GM19240 (cell line): ENCODE data around the gene KDM4B.

Source experiments
- DNase-seq: peaks from one replicate; pipeline ENCODE4 v3.0.0; 2011; ENCODE audit warnings: low spot score; ENCODE audit not compliant: insufficient read length

The KDM4B gene

DNA sequence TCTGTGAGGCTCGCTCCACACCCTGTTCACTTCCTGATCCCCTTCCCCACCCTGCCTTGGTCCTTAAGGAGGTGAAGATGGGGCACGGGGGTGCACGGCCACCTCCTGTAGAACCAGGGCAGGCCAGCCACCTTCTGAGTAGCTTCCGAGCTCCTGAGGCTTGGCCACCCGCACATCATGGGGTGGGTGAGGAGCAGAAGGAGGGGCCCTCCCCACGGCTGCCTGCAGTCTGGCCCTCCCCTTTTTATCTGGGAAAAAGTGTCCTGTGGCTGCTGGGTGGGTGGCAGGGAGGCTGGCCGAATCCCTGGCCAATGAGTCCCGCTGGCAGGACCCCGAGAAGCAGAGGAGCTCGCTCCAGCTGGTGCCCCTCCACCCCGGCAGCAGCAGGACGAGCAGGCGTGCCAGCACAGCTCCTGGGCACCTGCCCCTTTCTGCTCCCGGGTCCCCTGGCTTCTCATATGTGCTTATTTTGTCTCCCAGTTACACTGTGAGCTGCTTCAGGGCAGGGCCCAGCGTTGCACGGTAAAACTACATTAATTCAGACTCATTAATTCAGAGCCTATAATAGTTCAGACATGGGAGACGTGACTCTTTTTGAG lies 135.0 kb downstream of the KDM4B start:
- no peak for DNase-seq

DNA sequence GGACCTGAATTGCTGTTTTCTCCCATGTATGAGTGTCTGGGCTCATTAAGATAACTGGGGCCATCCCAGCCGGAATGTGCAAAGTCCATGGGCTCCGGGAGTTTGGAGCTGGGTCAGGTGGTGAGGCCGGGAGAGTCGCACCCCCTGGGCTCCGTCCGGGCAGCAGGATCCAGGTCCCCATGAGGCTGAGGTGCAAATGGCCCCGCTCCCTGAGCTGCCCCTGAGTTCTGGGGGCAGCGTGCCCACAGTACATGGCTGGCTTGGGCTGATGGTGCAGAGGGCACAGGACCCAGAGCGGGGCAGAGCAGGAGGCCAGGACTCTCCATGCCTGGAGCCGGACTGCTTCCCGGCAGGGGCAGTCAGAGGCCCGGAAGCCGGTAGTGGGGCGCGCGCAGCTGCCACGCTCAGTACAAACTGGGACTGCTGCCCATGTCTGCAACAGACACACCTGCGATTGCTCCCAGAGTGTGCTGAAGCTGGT lies 136.0 kb downstream of the KDM4B start:
- DNase-seq: no peak

DNA sequence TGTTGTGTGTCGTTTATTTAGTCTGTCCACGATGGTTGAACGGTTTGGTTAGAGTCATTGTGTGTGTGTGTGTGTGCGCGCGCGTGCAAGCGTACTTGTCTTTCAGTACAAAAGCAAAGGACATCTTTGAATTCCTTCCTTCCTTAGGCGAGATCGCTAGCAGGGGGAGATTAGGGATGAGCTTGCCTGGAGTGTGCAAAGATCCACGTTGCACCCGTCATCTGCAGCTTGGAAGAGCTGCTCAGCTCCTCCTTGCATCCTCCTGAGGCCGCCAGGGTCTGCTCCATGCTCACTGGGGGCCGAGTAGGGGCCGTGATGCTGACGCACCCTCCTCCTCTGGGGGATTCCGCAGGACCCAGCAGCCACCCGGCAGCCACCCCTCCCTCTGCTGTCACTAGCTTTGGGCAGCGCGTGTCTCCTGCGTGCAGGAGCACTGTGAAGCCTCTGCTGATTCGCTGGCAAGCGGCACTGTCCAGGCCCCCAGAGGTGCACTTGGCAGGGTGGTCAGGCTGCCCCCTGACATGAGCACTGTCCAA lies 137.3 kb downstream of the KDM4B start:
- DNase-seq: no peak

DNA sequence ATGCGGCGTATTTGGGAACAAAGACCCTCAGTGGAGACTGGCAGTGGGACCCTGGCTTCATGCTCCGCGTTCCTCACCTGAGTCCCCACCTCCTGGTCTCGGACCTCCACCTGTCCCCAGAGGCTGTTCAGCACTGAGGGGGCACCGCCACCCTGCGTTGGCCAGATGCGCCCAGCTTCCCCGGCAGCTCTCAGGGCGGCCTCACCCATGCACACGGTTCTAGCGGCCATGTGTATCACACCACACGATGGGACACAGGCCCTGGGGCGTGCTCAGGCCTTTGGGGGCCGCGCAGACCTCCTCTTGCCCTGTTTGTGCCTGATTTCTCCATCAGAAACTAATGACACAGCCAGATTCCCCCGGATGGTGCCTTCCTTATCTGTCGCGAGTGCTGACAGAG lies 138.1 kb downstream of the KDM4B start:
- DNase-seq: no peak

DNA sequence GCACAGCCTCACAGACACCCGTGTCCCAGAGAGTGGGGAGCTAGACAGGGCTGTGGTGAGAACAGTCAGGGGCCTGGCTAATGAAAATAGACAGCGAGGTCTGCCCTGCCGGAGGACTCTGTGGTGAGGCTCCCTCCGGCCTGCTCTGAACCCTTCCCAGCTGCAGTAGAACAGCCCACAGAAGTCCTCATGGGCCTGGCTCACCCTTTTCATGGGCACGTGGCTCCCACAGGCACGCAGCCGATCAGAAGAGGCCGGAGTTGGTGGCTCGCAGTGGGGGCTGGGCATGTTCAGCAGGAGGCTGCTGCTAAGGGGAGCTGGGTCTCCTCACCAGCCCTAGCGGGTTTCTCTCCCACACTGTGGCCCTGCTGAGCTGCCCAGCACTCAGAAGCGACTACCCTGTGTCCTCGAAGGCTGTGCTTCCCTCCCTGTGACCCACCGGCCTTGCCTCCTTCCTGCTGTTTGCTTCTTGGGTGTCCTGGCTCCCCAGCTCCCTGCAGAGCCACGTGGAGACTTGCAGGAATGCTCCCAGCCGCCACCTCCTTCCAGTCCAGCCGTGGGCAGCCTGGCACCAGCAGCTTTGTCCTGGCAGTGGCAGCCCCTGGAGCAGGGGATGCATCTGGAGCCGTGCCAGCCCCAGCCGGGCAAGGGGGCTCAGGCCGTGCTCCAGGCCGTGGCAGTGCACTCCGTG lies 138.7 kb downstream of the KDM4B start:
- no peak for DNase-seq

DNA sequence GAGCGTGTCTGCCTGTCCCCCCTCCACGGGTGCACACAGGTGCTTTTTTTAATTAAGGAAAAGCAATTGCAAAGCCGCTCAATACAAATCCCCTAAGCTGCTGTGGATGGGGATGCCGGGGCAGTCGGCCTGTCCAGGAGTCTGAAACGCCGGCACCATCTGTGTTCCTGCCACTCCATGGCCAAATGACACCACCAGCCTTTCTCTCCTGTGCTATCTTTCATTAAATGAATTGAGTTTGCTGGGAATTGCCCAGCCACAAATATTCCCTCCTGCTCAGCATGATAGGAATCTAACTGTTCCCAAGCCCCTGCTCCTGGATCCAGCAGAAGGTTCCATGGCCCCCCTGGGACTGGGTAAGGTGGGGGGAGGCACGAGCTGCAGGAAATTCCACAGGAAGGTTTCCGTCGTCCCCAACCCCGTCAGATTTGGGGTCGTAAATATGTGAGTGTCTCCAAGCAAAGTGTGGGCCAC lies 139.2 kb downstream of the KDM4B start:
- DNase-seq: no peak

DNA sequence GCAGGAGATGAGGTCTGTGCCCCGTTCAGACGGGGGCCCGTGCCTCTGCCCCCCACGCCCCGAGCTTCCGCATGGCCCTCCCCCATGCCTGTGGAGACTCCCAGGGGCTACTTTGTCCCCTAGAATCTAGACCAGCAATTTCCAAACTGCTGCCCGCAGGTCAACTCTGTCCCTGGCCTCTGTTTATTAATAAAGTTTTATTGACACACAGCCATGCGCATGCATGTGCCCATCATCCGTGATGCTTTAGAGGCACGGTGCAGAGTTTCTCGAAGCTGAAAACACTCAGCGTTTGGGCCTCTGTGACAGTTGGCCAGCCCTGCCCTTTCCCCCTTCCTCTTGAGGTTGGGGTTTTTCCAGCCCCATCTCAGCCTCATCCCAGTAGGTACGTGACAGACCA lies 140.0 kb downstream of the KDM4B start:
- DNase-seq: no peak

DNA sequence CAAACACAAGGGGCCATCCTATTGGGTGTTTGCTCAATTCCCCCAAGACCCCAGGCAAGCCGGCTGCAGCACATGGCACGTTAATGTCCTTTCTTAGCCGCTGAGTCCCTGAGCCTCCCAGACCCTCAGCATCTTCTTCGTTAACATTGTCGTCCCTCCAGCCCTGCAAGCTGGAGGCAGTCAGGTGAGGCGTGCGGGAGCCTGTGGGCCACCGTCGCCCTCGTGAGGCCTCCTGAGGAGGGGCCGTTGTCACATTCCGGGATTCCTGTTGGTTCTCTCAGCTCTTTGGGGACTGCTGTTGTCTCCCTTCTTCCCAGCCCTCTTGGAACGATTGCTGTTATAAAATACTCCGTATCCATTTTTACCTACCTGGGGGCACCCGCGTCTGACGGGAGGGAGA lies 140.6 kb downstream of the KDM4B start:
- no peak for DNase-seq

DNA sequence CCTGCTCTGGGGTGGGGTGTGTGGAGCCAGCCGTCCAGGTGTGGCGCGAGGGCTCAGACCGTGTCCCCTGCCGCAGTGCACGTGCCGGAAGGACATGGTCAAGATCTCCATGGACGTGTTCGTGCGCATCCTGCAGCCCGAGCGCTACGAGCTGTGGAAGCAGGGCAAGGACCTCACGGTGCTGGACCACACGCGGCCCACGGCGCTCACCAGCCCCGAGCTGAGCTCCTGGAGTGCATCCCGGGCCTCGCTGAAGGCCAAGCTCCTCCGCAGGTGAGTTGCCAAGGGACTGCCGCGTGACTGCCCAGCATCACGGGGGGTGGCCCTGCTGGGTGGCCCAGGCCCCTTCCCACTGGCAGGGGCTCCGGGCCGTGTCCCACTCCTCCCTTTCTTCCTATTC lies 141.6 kb downstream of the KDM4B start:
- DNase-seq: no peak

DNA sequence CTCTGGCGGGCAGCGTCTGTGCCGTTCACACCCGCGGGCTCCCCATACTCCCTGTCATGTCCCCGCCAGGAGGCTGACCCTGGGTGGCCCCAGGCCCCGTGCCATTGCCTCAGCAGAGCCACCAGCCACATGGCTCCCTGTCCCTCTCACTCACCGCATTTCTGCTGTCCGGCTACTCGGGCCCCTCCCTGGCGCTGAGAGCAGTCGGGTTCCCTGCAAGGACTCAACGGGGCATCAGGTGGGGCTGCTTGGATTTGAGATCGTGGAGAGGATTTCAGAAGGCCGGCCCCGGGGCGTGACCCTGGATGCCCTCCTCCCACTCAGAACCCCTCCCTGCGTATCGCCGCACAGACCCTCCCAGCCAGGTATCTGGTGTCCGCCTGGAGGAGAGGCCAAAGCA lies 142.1 kb downstream of the KDM4B start:
- no peak for DNase-seq

DNA sequence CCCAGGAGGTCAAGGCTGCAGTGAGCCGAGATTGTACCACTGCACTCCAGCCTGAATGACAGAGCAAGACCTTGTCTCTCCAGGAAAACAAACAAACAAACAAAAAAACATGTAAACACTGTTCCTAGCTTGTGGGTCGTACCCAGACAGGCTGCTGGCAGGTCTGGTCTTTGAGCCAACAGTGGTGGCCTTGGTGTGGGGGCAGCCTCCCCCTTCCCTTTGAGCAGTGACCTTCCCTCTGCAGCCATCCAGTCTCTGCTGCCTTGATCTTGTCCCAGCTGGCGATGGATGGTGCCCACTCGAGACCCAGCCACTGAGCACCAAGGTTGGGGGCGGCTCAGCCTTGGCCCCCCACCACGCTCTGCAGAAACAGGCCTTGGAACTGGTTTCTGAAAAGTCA lies 143.3 kb downstream of the KDM4B start:
- DNase-seq: no peak

DNA sequence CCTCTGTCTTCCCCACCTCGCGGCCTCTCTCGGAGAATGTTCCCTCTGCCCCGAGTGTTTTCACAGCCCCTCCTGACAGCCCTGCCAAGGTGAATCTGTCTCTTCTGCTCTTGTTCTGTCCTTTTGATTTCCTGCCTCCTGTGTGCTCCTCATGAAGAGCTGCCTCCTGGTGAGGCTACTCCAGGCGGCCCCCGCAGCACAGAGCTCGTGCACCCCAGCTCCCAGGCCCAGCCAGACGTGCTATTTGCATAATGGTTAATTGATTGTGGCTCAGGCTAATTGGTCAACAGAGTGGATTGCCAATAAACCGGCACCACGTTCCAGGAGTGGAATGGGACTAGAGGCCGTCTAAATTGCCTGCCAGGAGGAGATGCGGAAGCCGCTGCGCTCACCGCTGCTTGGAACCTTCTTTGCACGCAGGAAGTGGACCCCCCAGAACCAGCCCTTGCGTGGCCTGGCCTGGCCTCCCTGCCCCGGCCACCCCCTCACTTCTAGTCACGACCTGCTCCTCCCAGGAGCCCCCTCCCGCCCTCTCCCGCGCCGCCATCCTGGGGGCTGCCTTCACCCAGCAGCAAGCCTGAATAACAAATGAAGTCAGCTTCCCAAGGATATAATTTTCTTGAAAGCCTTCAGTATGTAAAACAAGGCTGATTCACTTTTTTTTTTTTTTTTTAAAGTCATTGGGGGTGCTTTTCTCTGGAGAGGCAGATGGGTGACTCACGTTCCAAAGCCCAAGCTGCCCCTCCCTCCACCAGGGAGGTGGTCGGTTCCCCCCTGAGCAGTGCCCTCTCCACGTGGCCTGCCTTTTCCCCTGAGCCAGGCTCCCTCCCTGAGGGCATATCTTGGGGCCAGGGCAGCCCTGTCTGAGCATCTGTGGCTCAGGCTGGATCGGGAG lies 144.0 kb downstream of the KDM4B start:
- DNase-seq: no peak

DNA sequence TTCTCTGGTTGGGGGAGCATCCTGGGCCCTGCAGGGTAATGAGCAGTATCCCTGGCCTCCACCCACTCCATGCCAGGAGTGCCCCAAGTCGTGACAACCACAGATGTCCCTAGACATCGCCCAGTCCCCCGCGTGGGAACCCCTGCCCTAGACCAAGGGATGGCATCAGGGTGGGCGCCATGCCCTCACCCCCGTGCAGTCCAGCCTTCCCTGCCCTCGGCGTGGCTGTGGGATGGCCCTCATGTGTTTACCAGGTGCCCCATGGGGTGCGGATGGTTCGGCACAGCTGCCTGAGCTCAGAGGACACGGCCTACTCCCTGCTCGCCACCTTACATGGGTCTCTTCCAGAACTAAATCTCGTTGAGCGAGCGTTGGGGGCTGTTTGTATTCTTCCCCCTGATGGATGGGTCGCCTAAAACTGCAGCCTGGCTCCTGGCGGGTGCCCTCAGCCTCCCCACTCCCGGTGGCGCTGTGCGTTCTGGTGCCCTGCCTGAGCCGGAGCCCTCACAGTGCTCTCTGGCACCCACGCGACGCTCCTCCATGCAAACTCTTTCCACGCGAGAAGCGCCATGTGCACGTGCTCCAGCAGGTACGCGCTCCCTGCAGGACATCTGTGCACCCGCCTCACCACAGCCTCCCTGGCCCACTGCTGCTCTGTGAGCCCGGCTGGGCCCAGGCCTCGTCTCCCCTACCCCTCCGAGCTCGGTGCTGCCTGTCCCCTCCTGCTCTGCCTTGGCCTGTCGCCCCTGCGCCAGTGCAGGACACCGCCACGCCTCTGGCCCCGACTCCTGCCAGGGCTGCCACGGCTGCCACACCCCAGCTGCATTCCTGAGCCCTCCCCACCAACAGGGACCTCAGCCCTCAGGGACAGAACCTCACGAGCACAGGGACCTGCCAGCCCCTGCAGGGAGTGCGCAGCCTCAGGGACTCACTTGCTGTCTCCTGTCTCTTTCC lies 145.0 kb downstream of the KDM4B start:
- DNase-seq: no peak

DNA sequence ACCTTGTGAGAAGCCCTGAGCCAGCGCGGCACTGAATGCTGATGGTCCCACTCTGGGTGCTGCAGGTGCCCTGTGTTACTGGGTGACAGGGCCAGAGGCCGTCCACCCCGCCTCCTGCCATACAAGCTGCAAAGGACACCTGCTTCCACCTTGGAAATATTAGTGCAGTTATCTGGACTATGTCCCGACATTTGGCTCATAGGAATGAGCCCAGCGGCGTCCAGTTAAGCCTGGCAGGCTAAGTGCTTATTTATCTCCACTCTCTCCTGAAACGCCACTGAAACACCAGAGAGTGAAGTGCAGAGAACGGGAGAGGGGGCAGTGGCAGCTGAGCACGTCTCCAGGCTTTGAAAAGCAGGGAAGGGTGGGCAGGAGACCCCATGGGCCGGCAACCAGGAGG lies 145.8 kb downstream of the KDM4B start:
- no peak for DNase-seq

DNA sequence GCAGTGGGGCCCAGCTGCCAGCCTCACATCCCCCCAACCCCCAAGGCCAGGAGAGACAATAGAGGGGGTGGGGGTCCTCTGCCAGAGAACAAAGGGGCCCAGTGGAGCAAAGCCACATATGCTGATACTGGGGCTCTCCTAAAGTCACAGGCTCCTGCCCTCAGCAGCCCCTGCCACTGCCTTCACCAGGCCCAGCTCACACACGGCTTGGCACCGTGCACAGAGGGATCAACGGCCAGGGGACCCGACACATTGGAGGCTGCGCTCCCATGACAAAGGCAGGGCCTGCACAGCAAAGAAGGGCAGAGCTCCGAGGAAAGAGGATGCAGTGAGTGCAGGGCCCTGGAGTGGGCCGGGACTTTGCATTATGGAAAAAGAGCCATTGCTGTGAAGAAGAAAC lies 146.4 kb downstream of the KDM4B start:
- DNase-seq: no peak

DNA sequence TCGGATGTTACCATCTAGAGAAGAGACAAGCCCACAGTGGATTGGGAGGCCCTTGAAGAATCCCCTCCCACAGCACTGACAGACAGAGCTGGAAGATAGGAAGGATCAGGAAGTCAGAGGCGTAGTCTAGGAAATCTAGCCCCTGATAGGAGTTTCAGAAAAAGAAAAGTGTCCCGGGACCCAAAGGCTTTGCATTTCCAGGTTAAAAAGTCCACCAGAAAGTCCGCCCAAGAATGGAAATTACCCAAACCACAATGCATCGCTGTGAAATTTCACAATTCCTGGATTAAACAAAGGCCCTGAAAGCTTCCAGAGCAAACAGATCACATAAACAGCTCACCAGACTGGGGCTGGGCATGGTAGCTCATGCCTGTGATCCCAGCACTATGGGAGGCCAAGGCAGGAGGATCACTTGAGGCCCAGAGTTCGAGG lies 146.9 kb downstream of the KDM4B start:
- DNase-seq: no peak

DNA sequence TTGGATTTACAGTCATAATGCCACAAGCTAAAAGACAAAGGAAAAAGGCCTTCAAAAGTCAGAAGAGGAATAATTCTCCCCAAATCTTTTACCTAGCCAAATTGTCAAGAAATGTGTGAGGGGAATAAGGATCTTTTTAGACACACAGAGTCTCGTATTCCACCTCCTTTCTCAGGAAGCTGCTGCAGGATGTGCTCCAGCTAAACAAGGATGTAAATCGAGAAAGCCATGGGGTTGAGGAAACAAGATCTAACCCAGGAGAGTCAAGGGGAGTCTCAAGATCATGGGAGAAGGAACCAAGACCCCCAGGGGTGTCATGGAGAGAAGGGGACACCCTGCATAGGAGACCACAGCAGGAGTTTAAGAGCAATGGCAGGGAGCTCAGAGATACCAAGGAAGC lies 147.4 kb downstream of the KDM4B start:
- DNase-seq: no peak

DNA sequence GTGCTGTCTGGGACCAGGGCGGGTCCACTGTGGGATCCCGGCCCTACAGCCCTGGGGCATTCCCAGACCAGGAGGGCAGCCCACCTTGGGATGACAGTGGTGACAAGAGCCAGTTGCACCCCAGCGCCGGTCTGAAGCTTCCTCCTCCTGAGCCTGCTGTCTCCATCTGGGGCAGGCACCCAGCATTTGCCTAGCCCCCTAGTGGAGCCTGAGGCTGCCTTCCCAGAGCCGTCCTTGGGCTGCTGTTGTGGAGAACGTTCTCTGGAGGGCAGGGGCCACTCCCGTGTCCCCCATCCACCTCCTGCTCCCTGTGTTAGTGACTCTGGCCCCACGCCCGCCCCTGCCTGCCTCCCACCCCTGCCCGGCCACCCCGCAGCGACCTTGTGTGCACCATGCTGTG lies 148.5 kb downstream of the KDM4B start:
- DNase-seq: no peak

DNA sequence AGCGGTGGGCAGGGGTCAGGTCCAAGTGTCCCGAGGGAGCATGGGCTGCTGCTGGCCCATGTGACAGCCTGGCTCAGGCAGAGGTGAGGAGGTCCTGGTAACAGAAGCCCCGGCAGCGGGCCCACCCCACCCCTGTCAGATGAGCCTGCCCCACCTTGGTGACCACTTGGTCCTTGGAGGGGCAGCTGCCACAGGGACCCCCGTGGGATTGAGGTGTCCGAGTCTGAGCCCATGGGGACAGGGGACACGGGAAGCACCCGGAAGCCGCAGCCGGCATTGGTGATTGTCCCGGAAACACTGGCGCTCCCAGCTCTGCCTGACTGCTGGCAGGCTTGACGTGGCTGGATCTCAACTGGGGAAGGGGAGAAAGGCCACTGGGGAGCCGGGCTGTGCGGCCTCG lies 149.1 kb downstream of the KDM4B start:
- no peak for DNase-seq

DNA sequence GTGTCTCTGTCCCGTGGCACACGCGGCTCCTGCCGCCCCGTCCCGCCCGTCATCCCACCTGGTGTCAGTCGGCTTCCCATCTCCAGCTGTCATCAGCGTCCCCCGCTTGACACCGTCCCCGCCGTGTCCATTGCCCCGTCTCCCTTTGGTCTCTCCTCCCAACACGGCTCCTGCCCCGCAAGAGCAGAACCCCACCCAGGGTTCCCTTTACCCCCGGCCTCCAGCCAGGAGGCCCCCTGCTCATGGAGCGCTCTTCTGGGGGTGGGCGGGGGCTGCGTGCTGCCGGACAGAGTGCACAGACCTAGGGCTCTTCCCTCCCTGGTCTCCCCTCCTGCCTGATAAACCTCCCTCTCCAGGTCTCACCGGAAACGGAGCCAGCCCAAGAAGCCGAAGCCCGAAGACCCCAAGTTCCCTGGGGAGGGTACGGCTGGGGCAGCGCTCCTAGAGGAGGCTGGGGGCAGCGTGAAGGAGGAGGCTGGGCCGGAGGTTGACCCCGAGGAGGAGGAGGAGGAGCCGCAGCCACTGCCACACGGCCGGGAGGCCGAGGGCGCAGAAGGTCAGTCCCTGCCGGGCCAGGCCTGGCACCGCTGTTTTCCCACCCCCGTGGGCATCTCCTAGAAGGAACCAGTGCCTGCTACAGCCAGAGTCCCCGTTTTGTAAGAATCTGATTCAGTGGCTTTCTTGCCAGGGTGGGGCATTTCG lies 150.5 kb downstream of the KDM4B start:
- no peak for DNase-seq
